ENCODE results near the gene CAPN1. TPM values are rescaled to one million over a fixed set of nuclear protein-coding genes. Genes with fewer than 3 reads are reported as not detected.

Gene CAPN1
- total RNA-seq, 1 experiment from 2014 or later, result 175 TPM

- peak overlapping the region; percentile 96 for H3K9ac ChIP-seq (ENCODE audit: extremely low read depth, insufficient read length, low read length)
- H3K36me3 Mint-ChIP-seq (ENCODE audit: insufficient read depth in 1 of 3, low read depth in 3 of 3), result peaks cover 5 to 31% (median 31%) of the 10 kb centered on the region in 3 experiments; a peak in 6 of 7 replicates
- TF ChIP-seq, protein P1, sequence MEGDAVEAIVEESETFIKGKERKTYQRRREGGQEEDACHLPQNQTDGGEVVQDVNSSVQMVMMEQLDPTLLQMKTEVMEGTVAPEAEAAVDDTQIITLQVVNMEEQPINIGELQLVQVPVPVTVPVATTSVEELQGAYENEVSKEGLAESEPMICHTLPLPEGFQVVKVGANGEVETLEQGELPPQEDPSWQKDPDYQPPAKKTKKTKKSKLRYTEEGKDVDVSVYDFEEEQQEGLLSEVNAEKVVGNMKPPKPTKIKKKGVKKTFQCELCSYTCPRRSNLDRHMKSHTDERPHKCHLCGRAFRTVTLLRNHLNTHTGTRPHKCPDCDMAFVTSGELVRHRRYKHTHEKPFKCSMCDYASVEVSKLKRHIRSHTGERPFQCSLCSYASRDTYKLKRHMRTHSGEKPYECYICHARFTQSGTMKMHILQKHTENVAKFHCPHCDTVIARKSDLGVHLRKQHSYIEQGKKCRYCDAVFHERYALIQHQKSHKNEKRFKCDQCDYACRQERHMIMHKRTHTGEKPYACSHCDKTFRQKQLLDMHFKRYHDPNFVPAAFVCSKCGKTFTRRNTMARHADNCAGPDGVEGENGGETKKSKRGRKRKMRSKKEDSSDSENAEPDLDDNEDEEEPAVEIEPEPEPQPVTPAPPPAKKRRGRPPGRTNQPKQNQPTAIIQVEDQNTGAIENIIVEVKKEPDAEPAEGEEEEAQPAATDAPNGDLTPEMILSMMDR (conservative IDR thresholded peaks at IDR 0.05), result no peak
These were observed 48.6 kb upstream of the CAPN1 start for GRCh38 chr11:65132988-65133700.

More at GRCh38 chr11:65132988-65133700, 48.6 kb upstream of the CAPN1 start:
- no peaks in the 10 kb centered on the region for H4K20me1 ChIP-seq (ENCODE audit: control insufficient read depth, insufficient read depth, insufficient read length)
- H3K23ac ChIP-seq (ENCODE audit: insufficient read length, low read depth, low read length), result no peak overlapping the region
- H3K9me3 ChIP-seq (ENCODE audit: control insufficient read depth, low read depth, low read length), result no peaks in the 10 kb centered on the region
- peak; percentile 83 for DNase-seq
- H3K14ac ChIP-seq (ENCODE audit: insufficient read depth, low read length), result no peak overlapping the region
- WGBS (ENCODE audit: extremely low coverage, insufficient read length, low lambda C conversion rate), result no CpG with 5 or more reads among the region's 18 CpGs
- H3K23me2 ChIP-seq (ENCODE audit: insufficient read length, low read depth, low read length, poor library complexity, severe bottlenecking), result peaks cover 14% of the 10 kb centered on the region
- H3K4me3 Mint-ChIP-seq, result peak overlapping the region; percentile 93 to 95
- H3K56ac ChIP-seq (ENCODE audit: insufficient read length, low read depth, low read length), result no peak overlapping the region
- H4K8ac ChIP-seq (replicated peaks; ENCODE audit: insufficient read length, low read depth, low read length), result no peak overlapping the region
- H3K4me1 Mint-ChIP-seq, result peaks cover 19 to 23% of the 10 kb centered on the region in 2 experiments
- H4K5ac ChIP-seq (ENCODE audit: insufficient read length, low read depth, low read length), result no peak overlapping the region
- no peak overlapping the region for H3T11ph ChIP-seq (ENCODE audit: low read length)
- H2BK12ac ChIP-seq (ENCODE audit: insufficient read length, low read depth, low read length), result no peak overlapping the region
- H3K4ac ChIP-seq (ENCODE audit: low read depth, low read length), result no peak overlapping the region
- no peaks in the 10 kb centered on the region for H3K79me1 ChIP-seq (ENCODE audit: insufficient read depth, low read depth, low read length, poor library complexity, severe bottlenecking)
- H3K18ac ChIP-seq (ENCODE audit: insufficient read length, low read depth, low read length), result no peak overlapping the region
- no peaks in the 10 kb centered on the region for H3K4me1 ChIP-seq (ENCODE audit: insufficient read depth, low read length)
- H4K91ac ChIP-seq (ENCODE audit: insufficient read length, low read depth, low read length), result no peak overlapping the region
- H3K79me2 ChIP-seq (ENCODE audit: insufficient read depth, low read length), result no peaks in the 10 kb centered on the region
- H2BK5ac ChIP-seq (ENCODE audit: insufficient read length, low read length), result no peak overlapping the region
- peak overlapping the region; percentile 100; a peak in 6 of 7 replicates for H3K27ac Mint-ChIP-seq
- H2BK15ac ChIP-seq (ENCODE audit: low read depth, low read length), result no peak overlapping the region
- H3K27me3 ChIP-seq (ENCODE audit: insufficient read depth, low read length), result no peaks in the 10 kb centered on the region
- H2BK120ac ChIP-seq (ENCODE audit: low read depth, low read length, poor library complexity, severe bottlenecking), result no peak overlapping the region
- H2AK5ac ChIP-seq (ENCODE audit: insufficient read length, low read length), result no peak overlapping the region
- peak overlapping the region; percentile 58 for H3K4me2 ChIP-seq (ENCODE audit: insufficient read depth, insufficient read length, low read length)
- no peaks in the 10 kb centered on the region for H3K27me3 Mint-ChIP-seq (ENCODE audit: low read depth)
- no peak overlapping the region for H2AFZ ChIP-seq (ENCODE audit: low read length)
- no peak overlapping the region for H2BK20ac ChIP-seq (ENCODE audit: low read depth, low read length, poor library complexity, severe bottlenecking)
- no peak overlapping the region for H3K27ac ChIP-seq (ENCODE audit: insufficient read length, low read depth, low read length)
- no peaks in the 10 kb centered on the region; a peak in 1 of 5 replicates for H3K9me3 Mint-ChIP-seq

Measured in H9 (cell line).